Measurements from ENCODE around the gene COBLL1.

Gene COBLL1

GRCh38 chr2:164841719-164842623 lies at the start of gene COBLL1 (continued):
- TF ChIP-seq, protein P1, sequence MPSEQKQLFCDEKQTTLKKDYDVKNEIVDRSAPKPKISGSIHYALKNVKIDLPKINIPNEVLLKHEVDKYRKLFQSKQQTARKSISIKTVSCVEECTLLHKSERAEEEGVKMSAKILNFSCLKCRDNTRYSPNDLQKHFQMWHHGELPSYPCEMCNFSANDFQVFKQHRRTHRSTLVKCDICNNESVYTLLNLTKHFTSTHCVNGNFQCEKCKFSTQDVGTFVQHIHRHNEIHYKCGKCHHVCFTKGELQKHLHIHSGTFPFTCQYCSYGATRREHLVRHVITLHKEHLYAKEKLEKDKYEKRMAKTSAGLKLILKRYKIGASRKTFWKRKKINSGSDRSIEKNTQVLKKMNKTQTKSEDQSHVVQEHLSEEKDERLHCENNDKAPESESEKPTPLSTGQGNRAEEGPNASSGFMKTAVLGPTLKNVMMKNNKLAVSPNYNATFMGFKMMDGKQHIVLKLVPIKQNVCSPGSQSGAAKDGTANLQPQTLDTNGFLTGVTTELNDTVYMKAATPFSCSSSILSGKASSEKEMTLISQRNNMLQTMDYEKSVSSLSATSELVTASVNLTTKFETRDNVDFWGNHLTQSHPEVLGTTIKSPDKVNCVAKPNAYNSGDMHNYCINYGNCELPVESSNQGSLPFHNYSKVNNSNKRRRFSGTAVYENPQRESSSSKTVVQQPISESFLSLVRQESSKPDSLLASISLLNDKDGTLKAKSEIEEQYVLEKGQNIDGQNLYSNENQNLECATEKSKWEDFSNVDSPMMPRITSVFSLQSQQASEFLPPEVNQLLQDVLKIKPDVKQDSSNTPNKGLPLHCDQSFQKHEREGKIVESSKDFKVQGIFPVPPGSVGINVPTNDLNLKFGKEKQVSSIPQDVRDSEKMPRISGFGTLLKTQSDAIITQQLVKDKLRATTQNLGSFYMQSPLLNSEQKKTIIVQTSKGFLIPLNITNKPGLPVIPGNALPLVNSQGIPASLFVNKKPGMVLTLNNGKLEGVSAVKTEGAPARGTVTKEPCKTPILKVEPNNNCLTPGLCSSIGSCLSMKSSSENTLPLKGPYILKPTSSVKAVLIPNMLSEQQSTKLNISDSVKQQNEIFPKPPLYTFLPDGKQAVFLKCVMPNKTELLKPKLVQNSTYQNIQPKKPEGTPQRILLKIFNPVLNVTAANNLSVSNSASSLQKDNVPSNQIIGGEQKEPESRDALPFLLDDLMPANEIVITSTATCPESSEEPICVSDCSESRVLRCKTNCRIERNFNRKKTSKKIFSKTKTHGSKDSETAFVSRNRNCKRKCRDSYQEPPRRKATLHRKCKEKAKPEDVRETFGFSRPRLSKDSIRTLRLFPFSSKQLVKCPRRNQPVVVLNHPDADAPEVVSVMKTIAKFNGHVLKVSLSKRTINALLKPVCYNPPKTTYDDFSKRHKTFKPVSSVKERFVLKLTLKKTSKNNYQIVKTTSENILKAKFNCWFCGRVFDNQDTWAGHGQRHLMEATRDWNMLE (tag by site-specific recombination; conservative IDR thresholded peaks at IDR 0.05; ENCODE audit: low read depth), result no peak
- no peak for TF ChIP-seq PRDM2 (tag by site-specific recombination; IDR thresholded peaks at IDR 0.05; ENCODE audit: borderline replicate concordance)
- TF ChIP-seq ZNF366 (tag by site-specific recombination; conservative IDR thresholded peaks at IDR 0.05), result peak; percentile 44
- no peak; the same call in 1 of the 2 replicates for TF ChIP-seq EGR2 (tag by site-specific recombination; IDR thresholded peaks at IDR 0.05; ENCODE audit: low read depth)
- TF ChIP-seq SP3 (tag by site-specific recombination; IDR thresholded peaks at IDR 0.05), result peak; percentile 61
- no peak for TF ChIP-seq TCF7L2 (IDR thresholded peaks at IDR 0.05; ENCODE audit: borderline replicate concordance, low read depth, low read length)
- peak; percentile 91 for TF ChIP-seq ZNF335 (tag by site-specific recombination; conservative IDR thresholded peaks at IDR 0.05)
- TF ChIP-seq ZNF645 (tag by site-specific recombination; IDR thresholded peaks at IDR 0.05), result no peak
- no peak for TF ChIP-seq ZNF324 (tag by site-specific recombination; IDR thresholded peaks at IDR 0.05)
- TF ChIP-seq ZNF707 (tag by site-specific recombination; IDR thresholded peaks at IDR 0.05), result no peak
- TF ChIP-seq ZNF530 (tag by site-specific recombination; IDR thresholded peaks at IDR 0.05; ENCODE audit: low read depth), result no peak
- TF ChIP-seq KLF17 (tag by site-specific recombination; IDR thresholded peaks at IDR 0.05), result no peak
- TF ChIP-seq ZSCAN23 (tag by site-specific recombination; IDR thresholded peaks at IDR 0.05), result 0 out of 2 replicates have a peak, but pooled peaks have one; percentile 19
- no peak for TF ChIP-seq ZNF791 (tag by site-specific recombination; IDR thresholded peaks at IDR 0.05)
- no peak for TF ChIP-seq OVOL3 (tag by site-specific recombination; IDR thresholded peaks at IDR 0.05)
- no peak for TF ChIP-seq ZNF248 (tag by site-specific recombination; IDR thresholded peaks at IDR 0.05)
- no peak for TF ChIP-seq ZNF132 (tag by site-specific recombination; IDR thresholded peaks at IDR 0.05; ENCODE audit: borderline replicate concordance)
- no peak for TF ChIP-seq ZNF692 (tag by site-specific recombination; IDR thresholded peaks at IDR 0.05)
- TF ChIP-seq ZNF354C (tag by site-specific recombination; IDR thresholded peaks at IDR 0.05; ENCODE audit: borderline replicate concordance, low read depth), result no peak
- peak; percentile 6; the same call in 1 of the 2 replicates for TF ChIP-seq FEZF1 (tag by site-specific recombination; IDR thresholded peaks at IDR 0.05)
- TF ChIP-seq ZNF561 (tag by site-specific recombination; IDR thresholded peaks at IDR 0.05; ENCODE audit: borderline replicate concordance), result no peak
- peak; percentile 52; the same call in 1 of the 2 replicates for TF ChIP-seq PRDM1 (tag by site-specific recombination; IDR thresholded peaks at IDR 0.05)
- TF ChIP-seq ZNF776 (tag by site-specific recombination; IDR thresholded peaks at IDR 0.05; ENCODE audit: borderline replicate concordance), result no peak
- no peak for TF ChIP-seq ZNF837 (tag by site-specific recombination; IDR thresholded peaks at IDR 0.05)
- no peak for TF ChIP-seq ZNF146 (tag by site-specific recombination; IDR thresholded peaks at IDR 0.05)

Measured in HEK293 (cell line).